ENCODE data around the gene ARHGEF40.
A peak's percentile ranks its signal among the peaks of the same experiment; 100 is the strongest.

Gene ARHGEF40

GRCh38 chr14:21060614-21061346 lies 9.3 kb upstream of the ARHGEF40 start:
- DNase-seq, result no peak

GRCh38 chr14:21061347-21061668 lies 8.8 kb upstream of the ARHGEF40 start:
- no peak for DNase-seq

- no peak for DNase-seq
These were observed 6.6 kb upstream of the ARHGEF40 start for GRCh38 chr14:21063479-21063878.

- no peak for DNase-seq
These were observed 3.1 kb upstream of the ARHGEF40 start for GRCh38 chr14:21066882-21067502.

GRCh38 chr14:21068521-21069387 lies 1.4 kb upstream of the ARHGEF40 start:
- peak; percentile 77 for DNase-seq

- DNase-seq, result no peak
These were observed 569 bp upstream of the ARHGEF40 start for GRCh38 chr14:21069388-21070082.

- DNase-seq, result peak; percentile 34
These were observed 613 bp downstream of the ARHGEF40 start for GRCh38 chr14:21070610-21071224.

GRCh38 chr14:21071225-21072030 lies 1.3 kb downstream of the ARHGEF40 start:
- peak; percentile 93 for DNase-seq

- DNase-seq, result peak; percentile 84
These were observed 1.9 kb downstream of the ARHGEF40 start for GRCh38 chr14:21072031-21072473.

- no peak for DNase-seq
These were observed 2.8 kb downstream of the ARHGEF40 start for GRCh38 chr14:21072781-21073339.

- no peak for DNase-seq
These were observed 3.8 kb downstream of the ARHGEF40 start for GRCh38 chr14:21073921-21074320.

- no peak for DNase-seq
These were observed 4.5 kb downstream of the ARHGEF40 start for GRCh38 chr14:21074398-21075272.

- DNase-seq, result no peak
These were observed 5.8 kb downstream of the ARHGEF40 start for GRCh38 chr14:21075719-21076437.

GRCh38 chr14:21077672-21078071 lies 7.6 kb downstream of the ARHGEF40 start:
- no peak for DNase-seq

- no peak for DNase-seq
These were observed 8.2 kb downstream of the ARHGEF40 start for GRCh38 chr14:21078287-21078686.

- no peak for DNase-seq
These were observed 8.6 kb downstream of the ARHGEF40 start for GRCh38 chr14:21078726-21079125.

- DNase-seq, result no peak
These were observed 11.5 kb downstream of the ARHGEF40 start for GRCh38 chr14:21081521-21082142.

GRCh38 chr14:21083565-21084325 lies 13.6 kb downstream of the ARHGEF40 start:
- DNase-seq, result no peak
